ENCODE measurements around the gene CA10. TPM values are rescaled to one million over a fixed set of nuclear protein-coding genes. Genes with fewer than 3 reads are reported as not detected.

Gene CA10
- total RNA-seq, 4 donors from 2014 or later = 0.96 to 4.1 (median 1.1) TPM; not detected in 1

DNA sequence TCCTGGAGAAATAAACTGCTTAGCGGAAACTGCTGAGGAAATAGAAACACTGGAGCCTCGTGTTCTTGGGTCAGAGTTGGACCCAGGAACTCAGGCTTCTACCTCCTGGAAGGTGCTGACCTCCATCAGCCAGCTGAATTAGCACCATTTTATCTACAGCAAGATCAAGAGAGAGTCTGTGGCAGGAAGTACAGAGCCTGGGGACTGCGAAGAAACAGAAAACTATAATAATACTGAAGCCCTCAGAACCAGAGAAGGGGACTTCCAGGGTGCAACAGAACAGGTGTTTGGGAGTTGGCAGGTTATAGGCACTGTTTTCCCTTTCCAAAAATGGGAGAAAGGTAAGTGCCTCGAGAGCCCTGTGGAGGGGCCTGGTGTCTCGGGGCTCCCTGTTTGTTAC is 379.7 kb downstream of the CA10 start:
- Histone ChIP-seq H3K9me3 (no peaks in the 10 kb centered on the region), H3K4me3 (no peak overlapping the region), H3K27me3 (no peaks in the 10 kb centered on the region), H3K36me3 (no peaks in the 10 kb centered on the region), H3K4me1 (no peaks in the 10 kb centered on the region), H3K27ac (no peak overlapping the region)
- WGBS, 2 donors (ENCODE audit: low coverage in 1 of 2) = 66 to 70% methylated on average over 4 to 5 of the region's 5 CpGs
- TF ChIP-seq, protein P1, sequence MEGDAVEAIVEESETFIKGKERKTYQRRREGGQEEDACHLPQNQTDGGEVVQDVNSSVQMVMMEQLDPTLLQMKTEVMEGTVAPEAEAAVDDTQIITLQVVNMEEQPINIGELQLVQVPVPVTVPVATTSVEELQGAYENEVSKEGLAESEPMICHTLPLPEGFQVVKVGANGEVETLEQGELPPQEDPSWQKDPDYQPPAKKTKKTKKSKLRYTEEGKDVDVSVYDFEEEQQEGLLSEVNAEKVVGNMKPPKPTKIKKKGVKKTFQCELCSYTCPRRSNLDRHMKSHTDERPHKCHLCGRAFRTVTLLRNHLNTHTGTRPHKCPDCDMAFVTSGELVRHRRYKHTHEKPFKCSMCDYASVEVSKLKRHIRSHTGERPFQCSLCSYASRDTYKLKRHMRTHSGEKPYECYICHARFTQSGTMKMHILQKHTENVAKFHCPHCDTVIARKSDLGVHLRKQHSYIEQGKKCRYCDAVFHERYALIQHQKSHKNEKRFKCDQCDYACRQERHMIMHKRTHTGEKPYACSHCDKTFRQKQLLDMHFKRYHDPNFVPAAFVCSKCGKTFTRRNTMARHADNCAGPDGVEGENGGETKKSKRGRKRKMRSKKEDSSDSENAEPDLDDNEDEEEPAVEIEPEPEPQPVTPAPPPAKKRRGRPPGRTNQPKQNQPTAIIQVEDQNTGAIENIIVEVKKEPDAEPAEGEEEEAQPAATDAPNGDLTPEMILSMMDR (IDR thresholded peaks at IDR 0.05) = no peak
- TF ChIP-seq POLR2A (IDR thresholded peaks at IDR 0.05) (no peak), EP300 (IDR thresholded peaks at IDR 0.05; ENCODE audit: low read depth) (no peak), POLR2AphosphoS5 (IDR thresholded peaks at IDR 0.05) (no peak)
- intact Hi-C loops (cut with DNase I; ENCODE audit: low total_unique reads) (no loop called here), in situ Hi-C loops (cut with MboI; ENCODE audit: low pct_ligation_motif_present in 1 of 4, low pct_unique_long_range_greater_than_20kb in 1 of 4, low sequenced_read_pairs in 3 of 4) (no loop called here)
- no peak for DNase-seq

DNA sequence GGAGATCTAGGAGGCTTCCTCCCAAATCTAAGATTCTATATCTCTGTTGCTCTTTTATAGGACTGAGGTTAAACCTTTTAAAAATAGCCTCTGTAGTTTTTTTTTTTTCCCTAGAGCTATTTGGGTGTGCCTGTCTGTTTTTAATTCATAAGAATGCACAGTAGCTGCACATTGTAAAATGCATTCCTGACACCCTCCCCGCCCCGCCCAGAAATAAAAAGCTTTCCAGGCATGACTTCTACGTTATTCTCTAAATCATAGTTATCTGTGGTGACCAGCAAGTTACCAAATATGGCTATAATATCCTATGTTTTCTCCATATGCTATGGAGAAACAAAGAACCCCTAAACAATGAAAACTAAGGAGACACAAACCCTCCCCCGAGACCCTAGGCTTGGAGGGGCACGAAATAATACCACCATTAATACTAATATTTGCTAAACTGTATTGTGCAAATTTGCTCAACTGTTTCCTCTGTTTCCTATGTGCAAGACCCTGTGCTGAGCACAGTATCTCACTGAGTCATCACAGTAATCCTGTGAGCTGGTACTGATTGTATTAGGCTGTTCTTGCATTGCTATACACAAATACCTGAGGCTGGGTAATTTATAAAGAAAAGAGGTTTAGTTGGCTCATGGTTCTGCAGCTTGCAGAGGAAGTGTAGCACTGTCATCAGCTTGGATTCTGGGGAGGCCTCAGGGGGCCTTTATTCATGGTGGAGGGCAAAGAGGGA is 388.3 kb downstream of the CA10 start:
- in situ Hi-C loops (cut with MboI; ENCODE audit: low pct_ligation_motif_present in 1 of 4, low pct_unique_long_range_greater_than_20kb in 1 of 4, low sequenced_read_pairs in 3 of 4) = loop anchor here in 1 of 4 donors (25.0 kb wide), 1 partner anchor 342 kb away; no protein-coding TSS in a partner anchor
- no peaks in the 10 kb centered on the region for H3K27me3 ChIP-seq
- 29 to 55% methylated on average over 3 to 5 of the region's 5 CpGs for WGBS, 2 donors (ENCODE audit: low coverage in 1 of 2)
- intact Hi-C loops (cut with DNase I; ENCODE audit: low total_unique reads) = no loop called here
- no peak overlapping the region for H3K27ac ChIP-seq
- H3K4me3 ChIP-seq = no peak overlapping the region
- peak; percentile 41 for DNase-seq
- no peaks in the 10 kb centered on the region for H3K36me3 ChIP-seq
- TF ChIP-seq POLR2A (IDR thresholded peaks at IDR 0.05) = no peak
- TF ChIP-seq POLR2AphosphoS5 (IDR thresholded peaks at IDR 0.05) = no peak
- H3K9me3 ChIP-seq = no peaks in the 10 kb centered on the region
- peaks cover 0 to 9% (median 0%) of the 10 kb centered on the region in 4 donors for H3K4me1 ChIP-seq

DNA sequence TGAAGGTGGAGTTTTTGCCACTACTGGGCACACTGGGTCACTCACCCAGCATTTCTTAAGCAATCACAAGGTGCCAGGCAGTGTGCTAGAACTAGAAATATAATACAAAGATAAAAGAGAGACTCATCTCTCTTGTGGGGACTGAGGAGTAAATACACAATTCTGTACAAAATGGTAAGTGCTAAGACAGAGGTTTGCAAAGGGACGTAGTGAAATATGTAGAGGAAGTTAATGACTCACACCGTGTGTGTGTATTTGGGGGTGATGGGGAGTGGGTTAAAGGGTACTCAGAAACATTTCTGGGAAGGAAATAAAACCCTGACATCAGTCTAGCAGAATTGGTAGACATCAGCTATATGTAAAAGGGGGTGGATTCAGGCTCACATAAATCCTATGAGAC is 389.3 kb downstream of the CA10 start:
- WGBS, 2 donors (ENCODE audit: low coverage in 1 of 2) = 43 to 73% methylated on average over 2 of the region's 2 CpGs
- TF ChIP-seq EP300 (IDR thresholded peaks at IDR 0.05; ENCODE audit: low read depth) (no peak), POLR2A (IDR thresholded peaks at IDR 0.05) (no peak), POLR2AphosphoS5 (IDR thresholded peaks at IDR 0.05) (no peak)
- TF ChIP-seq, protein P1 (IDR thresholded peaks at IDR 0.05) = no peak
- DNase-seq = no peak
- no peaks in the 10 kb centered on the region for H3K27me3 ChIP-seq
- H3K27ac ChIP-seq = no peak overlapping the region
- H3K36me3 ChIP-seq = no peaks in the 10 kb centered on the region
- intact Hi-C loops (cut with DNase I; ENCODE audit: low total_unique reads) = no loop called here
- no peaks in the 10 kb centered on the region for H3K9me3 ChIP-seq
- no peak overlapping the region for H3K4me3 ChIP-seq
- in situ Hi-C loops (cut with MboI; ENCODE audit: low pct_ligation_motif_present in 1 of 4, low pct_unique_long_range_greater_than_20kb in 1 of 4, low sequenced_read_pairs in 3 of 4) = loop anchor here (5.0 to 25.0 kb wide), 3 partner anchors 333 to 343 kb away; no protein-coding TSS in a partner anchor
- peaks cover 0 to 9% (median 0%) of the 10 kb centered on the region in 4 donors for H3K4me1 ChIP-seq

DNA sequence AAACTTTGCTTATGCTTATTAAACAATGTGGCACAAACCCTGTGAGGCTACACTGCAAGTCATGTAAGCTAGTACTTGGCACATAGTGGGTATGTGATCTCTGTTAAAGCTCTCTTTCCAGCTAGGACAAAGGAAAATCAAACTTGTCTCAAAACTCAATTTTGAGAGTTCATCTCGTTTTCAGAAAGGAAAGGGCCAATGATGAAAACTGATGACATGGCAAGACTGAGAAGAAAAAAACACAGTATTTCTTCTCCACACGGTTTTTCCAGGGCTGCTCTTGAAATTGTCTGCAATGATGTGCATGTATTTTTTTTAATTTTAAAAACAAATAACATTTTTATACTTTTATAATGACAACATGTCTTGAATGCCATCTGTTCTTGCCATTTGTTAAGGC is 389.8 kb downstream of the CA10 start:
- in situ Hi-C loops (cut with MboI; ENCODE audit: low pct_ligation_motif_present in 1 of 4, low pct_unique_long_range_greater_than_20kb in 1 of 4, low sequenced_read_pairs in 3 of 4) (loop anchor here (5.0 to 25.0 kb wide), 3 partner anchors 334 to 344 kb away; no protein-coding TSS in a partner anchor), intact Hi-C loops (cut with DNase I; ENCODE audit: low total_unique reads) (no loop called here)
- no peaks in the 10 kb centered on the region for H3K36me3 ChIP-seq
- H3K4me1 ChIP-seq = peaks cover 0 to 9% (median 0%) of the 10 kb centered on the region in 4 donors
- 32 to 61% methylated on average over 2 of the region's 2 CpGs for WGBS, 2 donors (ENCODE audit: low coverage in 1 of 2)
- H3K4me3 ChIP-seq = no peak overlapping the region
- no peaks in the 10 kb centered on the region for H3K27me3 ChIP-seq
- TF ChIP-seq, protein P1 (IDR thresholded peaks at IDR 0.05) = no peak
- TF ChIP-seq POLR2AphosphoS5 (IDR thresholded peaks at IDR 0.05) (no peak), EP300 (IDR thresholded peaks at IDR 0.05; ENCODE audit: low read depth) (no peak), POLR2A (IDR thresholded peaks at IDR 0.05) (no peak)
- no peak for DNase-seq
- H3K9me3 ChIP-seq = no peaks in the 10 kb centered on the region
- H3K27ac ChIP-seq = no peak overlapping the region

All from transverse colon (tissue), 4 donors.